Measurements from ENCODE around the gene WDPCP. TPM values are rescaled to one million over a fixed set of nuclear protein-coding genes. Genes with fewer than 3 reads are reported as not detected.
A peak's percentile ranks its signal among the peaks of the same experiment; 100 is the strongest.

WDPCP gene
- total RNA-seq, 1 experiment from 2014 or later: 7.4 TPM

GRCh38 chr2:63424329-63425078 lies 163.8 kb downstream of the WDPCP start:
- in situ Hi-C loops (cut with HindIII; ENCODE audit: low pct_unique_long_range_greater_than_20kb, low sequenced_read_pairs) (no loop called here), intact Hi-C loops (cut with micrococcal nuclease; ENCODE audit: unreplicated experiment) (no loop called here)
- peak; percentile 84 for ATAC-seq
- Histone ChIP-seq H3K9me3 (ENCODE audit: control insufficient read depth, insufficient read depth, low read depth, low read length) (no peaks in the 10 kb centered on the region), H3K27me3 (ENCODE audit: control insufficient read depth, insufficient read depth, low read length) (no peaks in the 10 kb centered on the region), H3K4me1 (ENCODE audit: control insufficient read depth, insufficient read depth, low read length) (no peaks in the 10 kb centered on the region), H3K27ac (ENCODE audit: low read length) (no peak overlapping the region), H3K4me3 (ENCODE audit: low read depth in 2 of 2, low read length in 2 of 2) (no peak overlapping the region), H3K36me3 (ENCODE audit: control insufficient read depth, insufficient read depth, low read length) (no peaks in the 10 kb centered on the region)
- ChIA-PET CTCF (interaction anchor here (0.5 to 0.7 kb wide), 2 partner anchors 43 to 47 kb away, joined by 3 to 5 read pairs; no protein-coding TSS in a partner anchor), POLR2A (no interaction called here)
- BruUV-seq (replicated peaks): no TSS peak
- DNase-seq (ENCODE audit: low read depth, low spot score): peak; percentile 25
- no peak for TF ChIP-seq REST (IDR thresholded peaks at IDR 0.05; ENCODE audit: insufficient read depth in 1 of 2, low read depth in 2 of 2, low read length in 1 of 2)
- TF ChIP-seq CTCF (IDR thresholded peaks at IDR 0.05): peak; percentile 84
- no peak for TF ChIP-seq POLR2AphosphoS5 (IDR thresholded peaks at IDR 0.05; ENCODE audit: low read depth, low read length)
- no peak for TF ChIP-seq TCF7L2 (IDR thresholded peaks at IDR 0.05; ENCODE audit: low read depth, low read length)
- no peak for TF ChIP-seq SIN3A (IDR thresholded peaks at IDR 0.05; ENCODE audit: borderline replicate concordance, insufficient read depth, low read depth, low read length)

- ATAC-seq (no peak), DNase-seq (ENCODE audit: low read depth, low spot score) (no peak)
- intact Hi-C loops (cut with micrococcal nuclease; ENCODE audit: unreplicated experiment) (no loop called here), in situ Hi-C loops (cut with HindIII; ENCODE audit: low pct_unique_long_range_greater_than_20kb, low sequenced_read_pairs) (no loop called here)
- Histone ChIP-seq H3K27ac (ENCODE audit: low read length) (no peak overlapping the region), H3K36me3 (ENCODE audit: control insufficient read depth, insufficient read depth, low read length) (no peaks in the 10 kb centered on the region), H3K9me3 (ENCODE audit: control insufficient read depth, insufficient read depth, low read depth, low read length) (no peaks in the 10 kb centered on the region), H3K4me3 (ENCODE audit: low read depth in 2 of 2, low read length in 2 of 2) (no peak overlapping the region), H3K4me1 (ENCODE audit: control insufficient read depth, insufficient read depth, low read length) (no peaks in the 10 kb centered on the region), H3K27me3 (ENCODE audit: control insufficient read depth, insufficient read depth, low read length) (no peaks in the 10 kb centered on the region)
- no TSS peak for BruUV-seq (replicated peaks)
- ChIA-PET CTCF (interaction anchor here (0.6 kb wide), 1 partner anchor 66 kb away, joined by 3 read pairs; no protein-coding TSS in a partner anchor), POLR2A (no interaction called here)
- no peak for TF ChIP-seq SIN3A (IDR thresholded peaks at IDR 0.05; ENCODE audit: borderline replicate concordance, insufficient read depth, low read depth, low read length)
- TF ChIP-seq POLR2AphosphoS5 (IDR thresholded peaks at IDR 0.05; ENCODE audit: low read depth, low read length): no peak
- no peak for TF ChIP-seq TCF7L2 (IDR thresholded peaks at IDR 0.05; ENCODE audit: low read depth, low read length)
Observed at GRCh38 chr2:63422556-63422955, 165.7 kb downstream of the WDPCP start.

GRCh38 chr2:63408530-63408929 lies 179.7 kb downstream of the WDPCP start:
- CTCF ChIA-PET: no interaction called here
- intact Hi-C loops (cut with micrococcal nuclease; ENCODE audit: unreplicated experiment): no loop called here
- in situ Hi-C loops (cut with HindIII; ENCODE audit: low pct_unique_long_range_greater_than_20kb, low sequenced_read_pairs): no loop called here
- no peaks in the 10 kb centered on the region for H3K9me3 ChIP-seq (ENCODE audit: control insufficient read depth, insufficient read depth, low read depth, low read length)
- no peaks in the 10 kb centered on the region for H3K27me3 ChIP-seq (ENCODE audit: control insufficient read depth, insufficient read depth, low read length)
- no peaks in the 10 kb centered on the region for H3K4me1 ChIP-seq (ENCODE audit: control insufficient read depth, insufficient read depth, low read length)
- ATAC-seq (no peak), DNase-seq (ENCODE audit: low read depth, low spot score) (no peak)
- TF ChIP-seq POLR2AphosphoS5 (IDR thresholded peaks at IDR 0.05; ENCODE audit: low read depth, low read length) (no peak), CTCF (IDR thresholded peaks at IDR 0.05) (no peak)
- no TSS peak for BruUV-seq (replicated peaks)
- H3K36me3 ChIP-seq (ENCODE audit: control insufficient read depth, insufficient read depth, low read length): no peaks in the 10 kb centered on the region
- H3K27ac ChIP-seq (ENCODE audit: low read length): no peak overlapping the region
- H3K4me3 ChIP-seq (ENCODE audit: low read depth in 2 of 2, low read length in 2 of 2): no peak overlapping the region
- POLR2A ChIA-PET: no interaction called here
